Suprapubic skin (tissue), 4 donors: Measurements from ENCODE around the gene SPO11. TPM values are rescaled to one million over a fixed set of nuclear protein-coding genes. Genes with fewer than 3 reads are reported as not detected.

Source experiments
- DNase-seq, 2 donors: peaks; one replicate each; pipeline ENCODE4 v3.0.0-alpha.2; 2019; ENCODE audit warnings: low spot score in 2 of 2
- H3K27ac ChIP-seq: fragments of 200-600 bp; sonication (generic); one replicate; pipeline ENCODE4 v1.5.1; 2019
- H3K27me3 ChIP-seq: fragments of 200-600 bp; sonication (generic); one replicate; pipeline ENCODE4 v1.5.1; 2019
- H3K36me3 ChIP-seq: fragments of 200-600 bp; sonication (generic); one replicate; pipeline ENCODE4 v1.5.1; 2019
- H3K4me1 ChIP-seq: fragments of 200-600 bp; sonication (generic); one replicate; pipeline ENCODE4 v1.5.1; 2019
- H3K4me3 ChIP-seq: fragments of 200-600 bp; sonication (generic); one replicate; pipeline ENCODE4 v1.5.1; 2019; ENCODE audit warnings: mild to moderate bottlenecking
- H3K9me3 ChIP-seq: fragments of 200-600 bp; sonication (generic); one replicate; pipeline ENCODE4 v1.5.1; 2019
- CTCF ChIP-seq, 2 donors: fragments of 200-600 bp in 1 of 2; fragments of 450-650 bp in 1 of 2; sonication (generic) in 1 of 2; IDR thresholded peaks; one replicate each; pipeline ENCODE4 v1.5.1; 2016 to 2019; ENCODE audit warnings: antibody characterized with exemption in 2 of 2, mild to moderate bottlenecking in 1 of 2, moderate library complexity in 1 of 2
- EP300 ChIP-seq: sonication (generic); formaldehyde crosslinking; IDR thresholded peaks from one replicate; pipeline ENCODE4 v1.6.1; 2017; ENCODE audit warnings: antibody characterized with exemption
- POLR2A ChIP-seq, 2 donors: fragments of 450-650 bp; IDR thresholded peaks; one replicate each; pipeline ENCODE4 v1.6.1; 2017; ENCODE audit warnings: antibody characterized with exemption in 2 of 2, mild to moderate bottlenecking in 2 of 2, moderate library complexity in 2 of 2
- POLR2AphosphoS5 ChIP-seq, 3 donors: sonication (generic); formaldehyde crosslinking; IDR thresholded peaks; one replicate each; pipeline ENCODE4 v1.6.1; 2017; ENCODE audit warnings: antibody characterized with exemption in 3 of 3
- WGBS: methylation state at CpG from one replicate; pipeline ENCODE4 v1.1.5; 2018; 5-methylcytosine and 5-hydroxymethylcytosine counted together
- total RNA-seq, 4 donors: library from RNA; depleted of rRNA; stranded (reverse); fragments of >200 nt; gene quantifications; one replicate each; pipeline ENCODE4 v1.1.0, GENCODE V29; 2016

Gene SPO11
- total RNA-seq, 4 donors from 2014 or later: not detected

DNA sequence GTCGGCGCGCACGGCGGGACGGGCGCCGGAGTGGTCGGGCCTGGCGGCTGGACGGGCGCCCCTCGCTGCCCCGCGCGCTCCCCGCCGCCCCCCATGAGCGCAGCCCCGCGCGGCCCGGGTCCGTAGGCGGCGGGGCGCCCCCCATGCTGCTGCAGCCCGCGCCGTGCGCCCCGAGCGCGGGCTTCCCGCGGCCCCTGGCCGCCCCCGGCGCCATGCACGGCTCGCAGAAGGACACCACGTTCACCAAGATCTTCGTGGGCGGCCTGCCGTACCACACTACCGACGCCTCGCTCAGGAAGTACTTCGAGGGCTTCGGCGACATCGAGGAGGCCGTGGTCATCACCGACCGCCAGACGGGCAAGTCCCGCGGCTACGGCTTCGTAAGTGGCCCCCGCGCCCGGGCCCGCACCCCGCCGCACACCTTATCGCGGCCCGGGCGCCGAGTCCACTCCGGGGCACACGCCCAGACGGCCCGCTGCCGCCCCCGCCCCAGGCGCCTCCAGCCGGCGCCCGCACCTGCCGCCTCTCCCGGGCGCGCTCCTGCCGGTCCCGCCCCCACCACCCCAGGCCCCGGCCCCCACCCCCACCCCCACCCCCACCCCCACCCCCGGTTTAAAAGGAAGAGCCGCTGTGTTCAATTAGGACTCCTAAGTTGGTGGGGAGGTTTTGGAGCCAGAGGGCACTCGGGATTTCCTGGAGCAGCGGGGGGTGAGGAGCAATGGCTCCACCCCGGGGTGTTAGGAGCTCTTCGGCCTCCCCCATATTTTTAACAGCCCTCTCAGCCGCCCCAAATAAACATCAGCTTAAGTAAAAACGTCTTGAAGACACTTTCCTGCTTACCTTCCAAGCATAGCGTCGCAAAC, 62.1 kb downstream of the SPO11 start:
- H3K27me3 ChIP-seq: no peaks in the 10 kb centered on the region
- TF ChIP-seq POLR2A (IDR thresholded peaks at IDR 0.05): peak in 1 of 2 donors; percentile 23
- TF ChIP-seq POLR2AphosphoS5 (IDR thresholded peaks at IDR 0.05): no peak
- no peak for DNase-seq
- WGBS: 6% methylated on average over 32 of the region's 98 CpGs
- peak overlapping the region; percentile 64 for H3K27ac ChIP-seq
- H3K4me1 ChIP-seq: peaks cover 60% of the 10 kb centered on the region
- H3K36me3 ChIP-seq: peaks cover 6% of the 10 kb centered on the region
- H3K9me3 ChIP-seq: no peaks in the 10 kb centered on the region
- H3K4me3 ChIP-seq: peak overlapping the region; percentile 79

GRCh38 chr20:57392512-57393271, 63.1 kb downstream of the SPO11 start:
- no peaks in the 10 kb centered on the region for H3K9me3 ChIP-seq
- H3K36me3 ChIP-seq: peaks cover 10% of the 10 kb centered on the region
- H3K4me1 ChIP-seq: peaks cover 62% of the 10 kb centered on the region
- no peak for TF ChIP-seq POLR2A (IDR thresholded peaks at IDR 0.05)
- TF ChIP-seq EP300: no peak
- TF ChIP-seq CTCF (IDR thresholded peaks at IDR 0.05): no peak
- TF ChIP-seq POLR2AphosphoS5 (IDR thresholded peaks at IDR 0.05): no peak
- no peak for DNase-seq
- H3K27ac ChIP-seq: peak overlapping the region; percentile 31
- WGBS: 33% methylated on average over 8 of the region's 33 CpGs
- no peaks in the 10 kb centered on the region for H3K27me3 ChIP-seq
- H3K4me3 ChIP-seq: peak overlapping the region; percentile 79

Other genes starting within 250 kb of the SPO11 start
- gene BMP7, start 63.2 kb upstream of the SPO11 start, total RNA-seq: 10 to 100 TPM; 19.2 to 39.2 (median 28.2) TPM
- 10 to 100 TPM; 31.2 to 45.1 (median 37.2) TPM for gene RAE1, start 21.5 kb downstream of the SPO11 start, total RNA-seq
- gene RBM38, start 61.6 kb downstream of the SPO11 start, total RNA-seq: 10 to 100 TPM in 3 of 4 donors, 1 to 10 TPM in 1; 8.7 to 16.7 (median 12.8) TPM
- not detected for gene CTCFL, start 195.3 kb downstream of the SPO11 start, total RNA-seq
- 1 to 10 TPM; 2.2 to 6.3 (median 5.2) TPM for gene PCK1, start 231.3 kb downstream of the SPO11 start, total RNA-seq